KBM-7 (cell line): ENCODE data around the gene COL4A4.

ENCODE experiments used
- DNase-seq: peaks from one replicate; pipeline ENCODE4 v3.0.0-alpha.2; 2015
- in situ Hi-C: fragments of 300-500 bp; cut with MboI; formaldehyde crosslinking; loops from 2 replicates; pipeline ENCODE4 v1.14.3; 2020; ENCODE audit warnings: low sequenced_read_pairs, low pct_unique_long_range_greater_than_20kb, mixed read lengths

The COL4A4 gene

GRCh38 chr2:227000123-227000522, 163.9 kb downstream of the COL4A4 start:
- in situ Hi-C loops, result no loop called here
- DNase-seq, result no peak

GRCh38 chr2:226999661-227000060, 164.3 kb downstream of the COL4A4 start:
- in situ Hi-C loops, result no loop called here
- no peak for DNase-seq

GRCh38 chr2:226995625-226996041, 168.4 kb downstream of the COL4A4 start:
- DNase-seq, result no peak
- in situ Hi-C loops, result no loop called here

GRCh38 chr2:226994775-226995174, 169.2 kb downstream of the COL4A4 start:
- in situ Hi-C loops, result no loop called here
- peak; percentile 8 for DNase-seq

GRCh38 chr2:226993171-226993570, 170.8 kb downstream of the COL4A4 start:
- in situ Hi-C loops, result no loop called here
- no peak for DNase-seq

GRCh38 chr2:226991663-226992062, 172.3 kb downstream of the COL4A4 start:
- in situ Hi-C loops, result no loop called here
- no peak for DNase-seq

- no peak for DNase-seq
- in situ Hi-C loops, result no loop called here
Measured at GRCh38 chr2:226985583-226985946, 178.4 kb downstream of the COL4A4 start.

- DNase-seq, result peak; percentile 48
- in situ Hi-C loops, result no loop called here
Measured at GRCh38 chr2:226984750-226985582, 179.0 kb downstream of the COL4A4 start.

GRCh38 chr2:226983895-226984749, 179.9 kb downstream of the COL4A4 start:
- in situ Hi-C loops, result no loop called here
- no peak for DNase-seq

GRCh38 chr2:226981791-226982326, 182.1 kb downstream of the COL4A4 start:
- DNase-seq, result no peak
- in situ Hi-C loops, result no loop called here

- in situ Hi-C loops, result no loop called here
- no peak for DNase-seq
Measured at GRCh38 chr2:226979004-226979403, 185.0 kb downstream of the COL4A4 start.

GRCh38 chr2:226978300-226978699, 185.7 kb downstream of the COL4A4 start:
- in situ Hi-C loops, result no loop called here
- no peak for DNase-seq

GRCh38 chr2:226977775-226978190, 186.2 kb downstream of the COL4A4 start:
- no peak for DNase-seq
- in situ Hi-C loops, result no loop called here

GRCh38 chr2:226973816-226974215, 190.2 kb downstream of the COL4A4 start:
- DNase-seq, result no peak
- in situ Hi-C loops, result no loop called here

- in situ Hi-C loops, result no loop called here
Measured at GRCh38 chr2:226971770-226972169, 192.2 kb downstream of the COL4A4 start.

GRCh38 chr2:226971084-226971483, 192.9 kb downstream of the COL4A4 start:
- in situ Hi-C loops, result no loop called here

More at GRCh38 chr2:226971770-226972169, 192.2 kb downstream of the COL4A4 start:
- DNase-seq, result no peak

GRCh38 chr2:226970362-226970761, 193.6 kb downstream of the COL4A4 start:
- in situ Hi-C loops, result no loop called here
- no peak for DNase-seq

More at GRCh38 chr2:226971084-226971483, 192.9 kb downstream of the COL4A4 start:
- DNase-seq, result no peak

GRCh38 chr2:226969417-226970080, 194.5 kb downstream of the COL4A4 start:
- in situ Hi-C loops, result no loop called here
- DNase-seq, result no peak

GRCh38 chr2:226965376-226965775, 198.6 kb downstream of the COL4A4 start:
- in situ Hi-C loops, result no loop called here
- DNase-seq, result no peak
